HG02759 (cell line): ENCODE measurements around the gene PDE4D.
"Not testable (repeated sequence)": the region's sequence is repeated elsewhere in the genome, so short reads cannot be mapped to it uniquely, and the experiment has no call there.

Experiments used
- ATAC-seq: cut with Tn5 transposase; IDR thresholded peaks from one replicate; pipeline ENCODE4 v1.9.1; 2021; ENCODE audit warnings: mild to moderate bottlenecking, moderate library complexity; ENCODE audit not compliant: unreplicated experiment

PDE4D gene

GRCh38 chr5:59712836-59713497 lies 180.6 kb downstream of the PDE4D start:
- no peak for ATAC-seq

GRCh38 chr5:59711310-59711709 lies 182.2 kb downstream of the PDE4D start:
- ATAC-seq, result no peak

GRCh38 chr5:59709846-59710245 lies 183.7 kb downstream of the PDE4D start:
- no peak for ATAC-seq

GRCh38 chr5:59709346-59709821 lies 184.1 kb downstream of the PDE4D start:
- no peak for ATAC-seq

- ATAC-seq, result no peak
Observed at GRCh38 chr5:59704936-59705335, 188.6 kb downstream of the PDE4D start.

GRCh38 chr5:59703789-59704188 lies 189.7 kb downstream of the PDE4D start:
- ATAC-seq, result no peak

- no peak for ATAC-seq
Observed at GRCh38 chr5:59698207-59699178, 195.0 kb downstream of the PDE4D start.

GRCh38 chr5:59694411-59694810 lies 199.1 kb downstream of the PDE4D start:
- ATAC-seq, result no peak

GRCh38 chr5:59693492-59694309 lies 199.8 kb downstream of the PDE4D start:
- no peak for ATAC-seq

- peak; percentile 71 for ATAC-seq
Observed at GRCh38 chr5:59685793-59686192, 207.7 kb downstream of the PDE4D start.

GRCh38 chr5:59685191-59685530 lies 208.4 kb downstream of the PDE4D start:
- ATAC-seq, result no peak

- ATAC-seq, result peak; percentile 65
Observed at GRCh38 chr5:59684388-59685190, 208.9 kb downstream of the PDE4D start.

- ATAC-seq, result no peak
Observed at GRCh38 chr5:59683311-59683710, 210.2 kb downstream of the PDE4D start.

GRCh38 chr5:59682542-59682941 lies 211.0 kb downstream of the PDE4D start:
- no peak for ATAC-seq

GRCh38 chr5:59678943-59679342 lies 214.6 kb downstream of the PDE4D start:
- no peak for ATAC-seq

- no peak for ATAC-seq
Observed at GRCh38 chr5:59674763-59675162, 218.8 kb downstream of the PDE4D start.

- peak; percentile 61 for ATAC-seq
Observed at GRCh38 chr5:59673438-59674058, 220.0 kb downstream of the PDE4D start.

GRCh38 chr5:59666440-59667068 lies 227.0 kb downstream of the PDE4D start:
- ATAC-seq, result no peak

GRCh38 chr5:59665832-59666203 lies 227.7 kb downstream of the PDE4D start:
- ATAC-seq, result not testable (repeated sequence)
